T-helper 1 cell treated with Interleukin-12 subunit alpha and Interleukin-12 subunit beta and Interleukin-4 antibody, amounts not matched to agents 30 ng/mL and 1 ng/mL, for 36 hours (primary cell): ENCODE data around the gene HEATR5B. TPM values are rescaled to one million over a fixed set of nuclear protein-coding genes. Genes with fewer than 3 reads are reported as not detected.
"Not testable (repeated sequence)": the region's sequence is repeated elsewhere in the genome, so short reads cannot be mapped to it uniquely, and the experiment has no call there.

ENCODE experiments used
- intact Hi-C: fragments of 100-400 bp; cut with micrococcal nuclease; formaldehyde crosslinking; loops from one replicate; pipeline ENCODE4 v1.15.1; 2024
- total RNA-seq: library from RNA; stranded (reverse); gene quantifications from 2 replicates; pipeline ENCODE4 v1.2.3, GENCODE V29; 2022

HEATR5B gene
- total RNA-seq, 1 donor from 2014 or later, result 22.8 TPM

GRCh38 chr2:36988008-36988407 lies 96.2 kb downstream of the HEATR5B start:
- intact Hi-C loops, result no loop called here

- intact Hi-C loops, result no loop called here
Observed at GRCh38 chr2:36982467-36982866, 101.7 kb downstream of the HEATR5B start.

GRCh38 chr2:36981911-36982310 lies 102.3 kb downstream of the HEATR5B start:
- intact Hi-C loops, result no loop called here

- intact Hi-C loops, result not testable (repeated sequence)
Observed at GRCh38 chr2:36979007-36979406, 105.2 kb downstream of the HEATR5B start.

- intact Hi-C loops, result no loop called here
Observed at GRCh38 chr2:36976065-36976464, 108.1 kb downstream of the HEATR5B start.

- intact Hi-C loops, result no loop called here
Observed at GRCh38 chr2:36975306-36975705, 108.9 kb downstream of the HEATR5B start.

GRCh38 chr2:36973320-36973719 lies 110.9 kb downstream of the HEATR5B start:
- intact Hi-C loops, result no loop called here

GRCh38 chr2:36971990-36972389 lies 112.2 kb downstream of the HEATR5B start:
- intact Hi-C loops, result no loop called here

GRCh38 chr2:36967236-36967876 lies 116.8 kb downstream of the HEATR5B start:
- intact Hi-C loops, result loop anchor here (5.0 to 10.0 kb wide), 4 partner anchors 707 to 1810 kb away; partner anchors contain the start of genes CDC42EP3, GALM and GEMIN6

GRCh38 chr2:36966370-36967235 lies 117.6 kb downstream of the HEATR5B start, which contains the start of gene STRN:
STRN (minus strand) TSS chr2:36966536; CDS start chr2:36966463, 73 bp downstream.
- intact Hi-C loops, result loop anchor here (1.0 to 10.0 kb wide), 13 partner anchors 39 to 1811 kb away; partner anchors contain the start of genes ATL2, CDC42EP3, CEBPZ and CEBPZOS

- intact Hi-C loops, result loop anchor here (1.0 to 10.0 kb wide), 13 partner anchors 39 to 1811 kb away; partner anchors contain the start of genes ATL2, CDC42EP3, CEBPZ and CEBPZOS
Observed at GRCh38 chr2:36965751-36966369, 118.3 kb downstream of the HEATR5B start.

GRCh38 chr2:36965206-36965605 lies 119.0 kb downstream of the HEATR5B start:
- intact Hi-C loops, result loop anchor here (5.0 to 10.0 kb wide), 4 partner anchors 710 to 1812 kb away; partner anchors contain the start of genes CDC42EP3, GALM and GEMIN6

GRCh38 chr2:36964496-36965058 lies 119.6 kb downstream of the HEATR5B start:
- intact Hi-C loops, result loop anchor here (5.0 to 10.0 kb wide), 4 partner anchors 710 to 1813 kb away; partner anchors contain the start of genes CDC42EP3, GALM and GEMIN6

GRCh38 chr2:36963734-36964133 lies 120.4 kb downstream of the HEATR5B start:
- intact Hi-C loops, result loop anchor here (10.0 kb wide), 1 partner anchor 711 kb away; the partner anchor contains the start of gene CDC42EP3

- intact Hi-C loops, result loop anchor here (10.0 kb wide), 1 partner anchor 712 kb away; the partner anchor contains the start of gene CDC42EP3
Observed at GRCh38 chr2:36963106-36963505, 121.1 kb downstream of the HEATR5B start.

GRCh38 chr2:36960773-36961172 lies 123.4 kb downstream of the HEATR5B start:
- intact Hi-C loops, result loop anchor here (10.0 kb wide), 1 partner anchor 714 kb away; the partner anchor contains the start of gene CDC42EP3

- intact Hi-C loops, result loop anchor here (10.0 kb wide), 1 partner anchor 715 kb away; the partner anchor contains the start of gene CDC42EP3
Observed at GRCh38 chr2:36960005-36960675, 124.0 kb downstream of the HEATR5B start.

- intact Hi-C loops, result no loop called here
Observed at GRCh38 chr2:36954977-36955607, 129.1 kb downstream of the HEATR5B start.

- intact Hi-C loops, result no loop called here
Observed at GRCh38 chr2:36952748-36953197, 131.4 kb downstream of the HEATR5B start.
